ENCODE results near the gene TP73.
A peak's percentile ranks its signal among the peaks of the same experiment; 100 is the strongest.

The TP73 gene

DNA sequence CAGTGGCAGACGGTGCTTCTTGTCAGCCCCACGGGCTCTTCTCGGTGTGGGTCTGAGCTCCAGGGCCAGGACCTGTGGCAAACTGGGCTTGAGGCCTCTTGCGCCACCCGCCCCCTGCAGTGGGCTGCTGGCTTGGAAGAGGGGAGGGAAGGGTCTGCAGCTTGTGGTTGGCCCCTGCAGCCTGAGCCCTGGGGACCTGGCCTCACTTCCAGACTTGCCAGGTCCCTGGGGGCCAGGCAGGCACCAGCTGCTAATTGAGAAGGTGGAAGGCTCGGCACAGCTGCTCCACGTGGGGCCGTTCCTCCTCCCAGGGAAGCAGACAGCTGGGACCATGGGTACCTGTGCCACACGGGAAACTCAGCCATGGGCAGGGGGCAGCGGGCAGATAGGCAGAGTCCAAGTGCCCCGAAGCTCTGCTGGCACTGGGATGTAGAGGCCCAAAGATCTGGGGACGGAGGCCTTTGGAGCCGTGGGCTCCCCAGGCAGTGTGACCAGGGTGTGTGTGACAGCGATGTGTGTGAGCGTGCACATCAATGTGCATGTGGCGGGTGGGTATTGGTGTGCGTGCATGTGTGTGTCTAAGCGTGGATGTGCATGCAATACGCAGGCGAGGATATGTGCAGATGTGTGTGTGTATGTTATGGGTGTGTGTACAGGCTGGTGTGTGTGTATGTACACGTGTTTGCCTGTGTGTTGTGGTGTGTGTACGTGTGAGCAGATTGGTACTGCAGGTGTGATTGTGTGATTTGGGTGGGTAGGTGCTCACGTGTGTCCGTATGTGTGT is 39.3 kb downstream of the TP73 start:
- no peak for DNase-seq

DNA sequence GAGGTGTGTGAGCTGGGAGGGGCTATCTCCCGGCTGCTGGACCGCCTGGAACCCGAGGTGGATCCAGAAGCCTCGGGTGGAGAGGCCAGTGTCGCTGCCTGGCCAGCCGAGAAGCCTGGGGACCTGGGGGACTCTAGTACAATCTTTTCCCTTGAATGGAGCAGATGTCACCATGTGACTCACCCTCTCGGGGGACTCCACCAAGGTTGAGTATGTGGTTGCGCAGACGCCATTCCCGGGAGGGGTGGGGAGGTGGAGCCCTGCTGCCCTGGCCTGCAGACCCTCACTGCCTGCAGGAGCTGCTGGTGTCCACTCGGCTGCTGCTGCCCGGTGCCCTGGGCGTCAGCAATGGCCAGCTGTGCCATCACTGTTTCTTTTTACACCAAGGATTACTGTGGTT is 40.3 kb downstream of the TP73 start:
- no peak for DNase-seq

DNA sequence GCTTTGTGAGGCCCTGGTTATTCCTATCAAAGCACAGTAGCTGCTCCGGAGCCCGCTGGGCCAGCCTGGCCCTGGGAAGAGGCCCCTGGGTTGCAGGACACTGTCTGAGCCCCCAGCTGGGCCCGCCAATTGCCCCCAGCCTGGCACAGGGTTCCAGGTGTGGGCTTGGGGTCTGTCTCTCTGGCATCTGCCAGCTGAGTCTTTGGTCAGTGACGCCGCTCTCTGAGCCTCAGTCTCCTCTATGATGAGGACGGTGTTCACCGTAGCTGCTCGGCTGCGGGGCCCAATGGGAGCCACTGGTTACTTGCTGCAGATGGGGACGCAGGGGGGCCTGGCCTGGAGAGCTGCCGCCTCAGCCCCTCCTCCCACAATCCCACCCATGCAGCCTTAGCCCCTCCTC is 41.0 kb downstream of the TP73 start:
- DNase-seq = no peak

DNA sequence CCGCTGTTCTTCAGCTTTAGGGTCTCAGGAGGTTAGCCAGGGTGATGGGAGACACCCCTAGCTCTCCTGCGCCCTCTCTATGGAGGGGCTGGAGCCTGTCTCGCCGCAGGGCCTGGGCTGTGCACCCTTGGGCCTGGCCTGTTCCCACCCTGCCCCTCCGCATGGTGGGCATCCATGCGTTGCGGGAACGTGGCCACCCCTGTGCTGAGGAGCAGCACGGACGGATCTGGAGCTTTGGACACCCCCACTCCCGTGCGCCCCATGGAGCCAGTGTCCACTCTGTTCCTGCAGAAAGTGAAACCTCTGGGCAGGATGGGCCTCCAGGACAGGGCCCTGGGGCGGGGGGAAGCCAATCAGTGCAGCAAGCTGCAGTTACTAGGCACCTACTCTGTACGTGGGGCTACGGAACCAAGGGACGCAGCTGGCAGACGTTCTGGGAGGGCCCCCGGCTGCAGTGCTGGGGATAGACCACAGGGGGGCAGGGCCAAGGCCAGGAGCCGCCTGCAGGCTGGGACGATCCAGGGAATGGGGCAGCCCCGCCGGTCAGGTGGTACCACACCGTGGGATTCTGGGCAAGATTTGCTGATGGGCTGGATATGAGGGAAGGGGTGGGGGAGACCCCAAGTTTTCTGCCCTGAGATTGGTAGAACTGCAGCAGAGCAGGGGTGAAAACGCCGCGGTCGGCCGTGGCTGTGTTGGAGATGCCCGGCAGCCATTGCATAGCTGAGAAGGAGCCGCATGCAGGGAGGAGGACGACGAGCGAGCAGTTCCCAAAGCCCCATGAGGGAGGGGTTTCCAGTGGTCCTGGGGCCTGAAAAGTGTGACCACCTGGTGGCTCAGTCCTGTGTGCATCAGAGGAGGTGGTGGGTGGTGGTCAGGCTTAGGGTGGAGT is 43.3 kb downstream of the TP73 start:
- no peak for DNase-seq

DNA sequence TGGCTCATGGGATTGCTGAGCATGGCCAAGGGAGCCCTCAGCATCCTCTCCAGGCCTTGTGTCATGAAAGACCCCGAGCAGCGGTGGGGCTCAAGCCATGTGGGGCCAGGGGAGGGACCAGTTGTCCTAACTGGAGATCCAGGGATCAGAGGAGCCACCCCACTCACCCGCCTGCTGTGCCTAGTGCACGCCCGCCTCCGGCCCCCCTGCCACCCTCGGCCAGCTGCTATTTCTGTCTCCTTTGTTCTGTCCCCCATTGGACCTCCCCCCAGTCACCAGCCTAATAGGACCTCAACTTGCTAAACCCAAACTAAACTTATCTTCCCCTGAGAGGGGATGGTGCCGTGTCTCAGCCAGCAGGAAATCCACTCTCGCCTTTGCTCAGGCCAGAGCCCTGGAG is 44.4 kb downstream of the TP73 start:
- no peak for DNase-seq

DNA sequence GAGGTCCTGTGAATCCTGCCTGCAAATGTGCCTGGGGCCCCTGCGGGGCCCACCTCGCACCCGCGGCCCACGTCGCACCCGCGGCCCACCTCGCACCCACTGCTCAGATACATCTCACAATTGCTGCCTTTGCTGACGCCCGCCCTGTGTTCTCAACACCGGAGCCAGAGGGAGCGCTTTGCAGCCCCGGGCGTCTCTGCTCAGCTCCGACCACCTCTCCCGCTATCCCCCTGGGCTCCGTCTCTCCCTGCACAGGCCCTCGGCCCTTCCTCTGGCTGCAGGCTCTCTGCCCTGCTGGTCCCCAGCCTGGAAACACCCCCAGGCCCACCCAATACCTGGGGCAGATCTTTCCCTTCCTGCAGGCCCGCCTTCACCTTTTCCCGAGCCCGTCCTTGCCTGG is 44.8 kb downstream of the TP73 start:
- DNase-seq = no peak

DNA sequence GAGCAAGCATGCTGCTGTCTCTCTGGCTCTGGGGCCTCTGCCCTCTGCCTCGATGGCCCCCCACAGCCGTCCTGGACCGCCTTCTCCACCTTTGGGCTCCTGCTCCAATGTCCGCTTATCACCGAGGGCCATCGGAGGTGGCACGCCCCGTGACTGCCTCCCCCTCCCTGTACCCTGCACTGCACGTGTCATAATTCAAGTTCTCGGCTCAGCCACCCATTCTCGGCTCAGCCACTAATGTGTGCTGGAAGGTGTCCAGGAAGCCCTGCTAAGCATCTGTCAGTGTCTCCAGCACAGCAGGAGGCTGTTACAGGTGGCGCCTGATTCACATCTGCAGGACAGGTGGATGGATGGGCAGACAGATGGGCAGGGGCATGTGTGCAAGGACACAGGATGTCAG is 45.5 kb downstream of the TP73 start:
- peak; percentile 19 for DNase-seq

DNA sequence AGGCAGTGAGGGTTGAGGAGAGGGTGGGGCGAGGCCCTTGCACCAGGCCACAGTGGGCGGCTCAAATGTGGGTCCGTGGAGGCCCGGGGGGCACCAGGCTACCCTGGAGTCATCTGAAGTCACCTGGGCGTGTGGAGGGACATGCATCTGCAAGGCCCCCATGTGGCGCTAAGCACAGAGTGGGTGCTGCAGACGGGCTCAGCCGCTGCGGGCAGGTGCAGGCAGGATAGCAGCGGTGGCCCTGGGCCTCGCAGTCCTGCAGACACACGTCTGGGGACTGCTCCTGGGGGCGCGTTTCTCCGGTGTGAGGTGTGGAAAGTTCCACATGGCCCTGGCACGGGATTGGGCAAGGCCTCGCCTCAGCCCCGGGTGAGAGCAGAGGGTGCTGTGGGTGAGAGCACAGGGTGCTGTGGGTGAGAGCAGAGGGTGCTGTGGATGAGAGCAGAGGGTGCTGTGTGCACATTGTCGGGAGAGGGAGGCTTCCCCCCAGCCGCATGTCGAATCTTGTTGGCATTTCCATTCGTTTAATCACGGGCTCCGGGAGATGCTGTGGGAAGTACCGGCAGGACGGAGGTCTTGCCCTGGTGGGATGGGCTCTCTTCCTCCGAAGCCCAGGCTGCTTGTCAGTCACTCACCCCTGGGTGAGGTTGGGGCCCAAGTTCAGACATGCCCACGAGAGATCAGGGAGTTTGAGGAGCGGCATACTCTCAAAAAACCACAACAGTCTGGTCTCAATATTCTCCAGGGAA is 46.5 kb downstream of the TP73 start:
- DNase-seq = no peak

DNA sequence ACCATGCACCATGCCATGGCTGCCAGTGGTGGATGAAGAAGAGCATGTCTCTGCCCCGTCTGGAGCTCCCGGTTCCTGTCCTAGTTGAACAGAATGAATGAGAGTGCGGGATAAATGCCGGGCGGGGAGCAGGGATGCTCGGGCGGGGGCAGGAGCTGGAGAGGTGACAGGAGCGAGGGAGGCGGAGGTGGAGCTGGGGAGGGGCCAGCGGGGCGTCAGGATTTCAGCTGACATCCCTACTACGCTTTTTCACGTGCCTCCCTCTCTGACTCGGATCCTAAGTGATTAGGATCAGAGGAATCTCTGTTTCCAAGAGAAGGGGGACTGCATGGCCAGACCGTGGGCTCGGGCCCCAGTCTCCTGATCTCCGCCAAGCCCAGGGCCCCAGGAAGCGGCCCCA is 47.3 kb downstream of the TP73 start:
- DNase-seq = no peak

DNA sequence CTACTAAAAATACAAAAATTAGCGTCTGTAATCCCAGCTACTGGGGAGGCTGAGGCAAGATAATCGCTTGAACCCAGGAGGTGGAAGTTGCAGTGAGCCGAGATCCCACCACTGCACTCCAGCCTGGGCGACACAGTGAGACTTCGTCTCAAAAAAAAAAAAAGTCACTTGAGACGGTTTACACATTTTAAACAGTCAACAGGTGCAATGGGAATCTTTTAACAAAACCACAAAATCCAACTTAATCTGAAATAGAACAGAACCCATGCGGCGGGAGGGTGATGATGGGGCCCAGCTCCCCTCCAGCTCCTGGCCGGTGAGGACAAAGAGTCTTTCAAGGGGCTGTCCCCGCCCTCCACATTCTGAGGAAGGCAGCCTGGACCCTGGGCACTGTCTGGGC is 48.3 kb downstream of the TP73 start:
- DNase-seq = no peak

DNA sequence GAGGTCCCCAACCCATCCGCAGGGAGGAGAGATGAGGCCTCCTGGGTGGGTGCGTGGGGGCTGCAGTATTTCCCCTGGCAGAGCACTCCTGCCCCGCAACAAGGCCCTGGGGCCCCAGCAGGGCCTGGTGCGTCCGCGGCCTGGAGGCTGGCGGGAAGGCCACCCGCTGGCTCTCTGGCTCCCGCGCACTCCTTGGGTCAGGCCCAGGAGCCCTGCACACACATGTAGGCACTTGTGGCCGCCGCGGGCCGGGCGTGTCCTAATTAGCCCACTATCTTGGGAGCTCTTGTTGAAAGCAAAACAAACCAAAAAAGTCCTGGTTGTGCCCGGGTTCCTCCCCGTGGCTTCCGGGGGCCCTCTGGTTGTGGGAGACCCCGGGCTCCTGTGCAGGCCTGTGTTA is 50.2 kb downstream of the TP73 start:
- DNase-seq = no peak

DNA sequence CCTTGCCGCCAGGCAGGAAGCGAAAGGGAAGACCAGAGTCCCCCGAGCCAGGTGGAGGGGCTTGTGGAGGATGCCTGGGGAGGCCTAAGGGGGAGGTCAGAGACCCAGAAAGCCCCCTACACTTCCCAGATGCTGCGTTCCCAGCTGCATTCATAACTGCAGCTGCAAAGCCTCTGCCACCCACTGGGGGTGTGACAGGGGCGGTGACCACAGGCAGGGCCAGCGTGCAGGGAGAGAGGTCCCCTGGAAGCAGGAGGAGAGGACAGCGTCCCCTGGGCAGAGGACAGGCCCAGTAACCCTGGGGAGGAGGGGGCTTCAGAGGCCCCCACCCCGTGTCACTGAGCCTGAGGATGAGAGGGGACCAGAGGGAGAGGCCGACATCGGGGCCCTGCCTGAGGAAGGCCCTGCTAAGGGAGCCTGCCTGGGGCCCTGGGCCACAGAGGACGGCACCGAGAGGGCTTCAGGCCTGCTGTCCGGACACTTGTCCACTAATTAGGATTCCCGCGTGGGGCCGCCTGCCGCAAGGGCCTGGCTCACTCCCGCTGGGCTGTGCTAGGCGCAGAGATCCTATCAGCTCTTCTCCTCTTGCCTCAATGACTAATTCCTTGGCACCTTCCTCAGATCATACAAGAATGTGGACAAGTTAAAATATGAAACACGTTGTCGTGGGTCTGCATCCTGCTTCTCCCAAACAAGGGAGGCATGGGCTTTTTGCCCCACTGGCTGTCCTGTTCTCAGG is 50.8 kb downstream of the TP73 start:
- no peak for DNase-seq

DNA sequence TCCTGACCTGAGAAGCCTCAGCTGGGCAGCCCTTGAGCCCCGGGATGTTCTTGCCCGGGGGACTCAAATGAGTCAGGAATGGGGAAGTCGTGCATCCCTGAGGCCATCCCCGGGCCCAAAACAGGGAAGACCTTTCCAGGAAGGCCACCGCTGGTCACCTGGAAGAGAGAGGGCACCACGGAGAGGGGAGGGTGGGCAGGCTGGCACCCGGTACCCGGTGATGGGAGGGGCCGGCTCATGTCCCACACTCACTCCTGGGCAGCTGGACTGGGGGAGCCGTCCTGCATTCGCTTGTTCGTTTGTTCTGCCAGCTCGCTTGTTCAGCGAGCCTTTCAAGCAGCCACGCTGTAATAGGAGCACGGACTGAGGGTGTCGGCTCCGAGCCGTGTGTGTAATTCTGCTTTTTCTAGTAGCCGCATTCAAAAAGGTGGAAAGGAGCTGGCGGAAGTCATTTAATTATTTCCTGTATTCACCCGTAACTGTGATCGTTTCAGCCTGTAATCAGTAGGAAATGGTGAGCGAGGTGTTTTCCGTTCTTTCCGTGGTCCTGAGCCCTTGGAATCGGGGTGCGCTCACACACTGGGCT is 51.6 kb downstream of the TP73 start:
- no peak for DNase-seq

DNA sequence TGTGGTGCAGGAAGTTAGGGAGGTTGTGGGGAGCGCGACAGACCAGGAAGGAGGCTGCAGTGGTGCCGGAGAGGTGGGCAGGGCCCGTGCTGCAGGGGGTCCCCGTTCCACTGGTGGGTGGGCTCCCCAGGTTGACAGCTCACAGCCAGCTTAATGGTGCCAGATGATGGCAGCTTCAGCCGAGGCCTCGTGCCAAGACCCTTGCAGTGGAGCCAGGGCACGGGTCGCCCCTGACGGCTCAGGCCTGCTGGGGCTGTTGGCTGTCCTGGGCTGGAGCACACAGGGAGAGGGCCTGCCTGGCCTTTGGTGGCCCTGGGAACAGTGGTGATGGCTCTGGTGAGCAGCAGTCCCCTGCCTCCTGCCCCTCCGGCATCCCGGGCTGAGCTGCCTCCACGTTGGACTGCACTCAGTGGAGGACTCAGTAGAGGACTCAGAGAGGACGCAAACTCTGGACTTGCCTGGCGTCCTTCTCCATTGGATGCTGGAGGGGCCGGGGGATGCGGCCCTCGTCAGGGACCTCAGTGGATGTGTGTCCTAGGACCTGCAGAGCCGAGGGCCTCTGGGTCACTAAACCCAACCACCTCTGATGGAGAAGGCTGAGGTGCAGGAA is 53.1 kb downstream of the TP73 start:
- DNase-seq = no peak

DNA sequence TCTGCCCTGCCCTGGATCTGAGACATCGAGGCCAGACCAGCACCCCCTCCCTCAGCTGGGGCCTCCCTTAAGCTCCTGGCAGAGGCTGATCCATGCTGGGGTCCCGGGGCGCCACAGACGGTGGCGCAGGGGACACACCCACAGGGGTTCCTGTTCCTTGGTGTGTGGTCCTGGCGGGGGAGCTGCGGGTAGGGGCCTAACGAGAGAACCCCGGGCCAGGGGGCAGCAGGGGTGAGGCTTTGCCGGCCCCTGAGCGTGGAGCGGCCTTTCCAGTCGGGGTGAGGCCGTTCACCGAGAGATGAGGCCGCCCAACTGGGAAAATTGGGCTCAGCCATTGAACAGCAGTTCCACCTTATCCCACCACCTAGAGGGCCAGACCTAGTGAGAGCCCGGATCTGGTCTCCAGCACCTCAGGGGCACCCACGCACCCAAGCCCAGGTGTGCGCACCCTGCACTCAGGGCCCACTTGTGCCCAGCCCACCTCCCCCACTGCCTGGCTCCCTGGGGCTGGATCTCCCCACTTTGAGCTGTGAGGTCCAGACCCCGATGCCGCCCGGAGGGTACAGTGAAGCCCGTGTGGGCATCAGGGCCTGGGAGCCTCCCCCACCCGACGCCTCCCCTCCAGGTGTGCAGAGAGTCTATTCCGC is 54.5 kb downstream of the TP73 start:
- no peak for DNase-seq

DNA sequence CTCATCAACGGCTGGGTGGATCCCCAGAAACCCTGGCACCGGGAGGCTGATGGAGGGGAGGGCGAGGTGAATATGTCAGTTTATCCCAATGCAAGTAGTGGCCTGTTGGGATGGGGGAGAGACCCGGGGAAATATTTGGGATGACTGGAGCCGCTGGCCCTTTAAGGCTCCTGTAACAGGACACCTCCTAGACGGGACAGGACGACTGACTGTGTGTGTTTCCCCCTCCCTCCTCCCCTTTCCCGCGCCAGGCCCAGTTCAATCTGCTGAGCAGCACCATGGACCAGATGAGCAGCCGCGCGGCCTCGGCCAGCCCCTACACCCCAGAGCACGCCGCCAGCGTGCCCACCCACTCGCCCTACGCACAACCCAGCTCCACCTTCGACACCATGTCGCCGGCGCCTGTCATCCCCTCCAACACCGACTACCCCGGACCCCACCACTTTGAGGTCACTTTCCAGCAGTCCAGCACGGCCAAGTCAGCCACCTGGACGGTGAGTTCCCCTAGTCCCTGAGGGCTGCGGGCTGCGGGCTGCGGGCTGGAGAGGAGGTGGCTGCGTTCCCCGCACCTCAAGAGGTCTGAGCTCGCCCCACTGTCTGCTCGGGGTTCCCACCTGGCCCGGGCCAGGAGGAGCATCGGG is 55.1 kb downstream of the TP73 start:
- DNase-seq = no peak

DNA sequence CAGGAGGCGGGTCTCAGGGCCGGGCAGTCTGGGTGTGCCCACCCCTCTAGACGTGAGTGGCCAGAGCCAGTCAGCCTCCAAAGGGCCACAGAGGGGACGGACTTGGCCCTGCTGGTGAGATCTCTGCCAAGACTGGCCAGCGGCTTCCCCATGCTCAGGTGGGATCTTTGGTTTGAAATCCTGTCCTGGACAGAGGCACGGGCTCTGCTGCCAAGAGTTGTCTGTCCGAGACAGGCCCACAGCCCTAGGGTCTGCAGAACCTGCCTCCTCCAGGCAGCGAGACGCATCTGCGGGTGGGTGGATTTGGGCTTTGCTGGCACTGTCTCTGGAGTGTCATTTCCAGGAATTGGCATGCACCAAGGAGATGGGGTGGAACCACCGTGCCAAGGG is 55.6 kb downstream of the TP73 start:
- no peak for DNase-seq

DNA sequence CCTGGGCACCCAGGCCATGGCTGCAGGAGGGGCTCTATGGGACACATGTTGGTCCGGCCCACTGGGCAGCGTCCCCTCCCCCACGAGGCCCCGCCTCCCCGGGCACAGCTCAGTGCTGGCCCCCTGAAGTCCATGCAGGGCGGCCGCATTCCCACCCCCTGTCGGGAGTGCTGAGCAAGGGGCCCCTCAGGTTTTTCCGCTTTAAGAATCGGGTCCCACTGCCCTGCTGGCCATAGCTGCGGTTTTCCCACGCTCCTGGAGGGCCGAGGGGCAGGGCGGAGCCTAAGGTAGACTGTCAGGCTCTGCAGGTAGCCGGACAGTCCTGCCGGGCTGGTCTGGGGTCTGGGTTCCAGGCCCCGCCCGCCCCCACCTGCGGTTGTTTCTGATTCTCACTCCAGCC is 56.5 kb downstream of the TP73 start:
- DNase-seq = no peak

DNA sequence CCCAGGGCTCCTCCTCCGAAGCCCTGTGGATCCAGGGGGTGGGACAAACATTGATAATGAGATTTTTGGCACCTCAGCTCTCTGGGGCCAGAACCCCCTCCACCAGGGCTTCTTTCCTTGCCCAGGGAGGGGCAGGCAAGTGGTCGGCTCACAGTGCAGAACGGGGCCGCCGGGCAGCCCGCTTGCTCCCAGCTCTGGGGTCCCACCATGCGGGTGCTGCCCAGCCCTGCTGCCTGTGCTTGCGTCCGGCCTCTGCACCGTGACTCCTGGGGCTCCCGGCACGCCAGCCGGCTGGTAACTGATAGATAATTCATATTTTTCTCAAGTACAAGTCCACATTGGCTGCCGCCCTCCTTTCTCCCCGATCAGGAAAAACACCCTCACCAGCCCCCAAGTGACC is 57.9 kb downstream of the TP73 start:
- DNase-seq = no peak

DNA sequence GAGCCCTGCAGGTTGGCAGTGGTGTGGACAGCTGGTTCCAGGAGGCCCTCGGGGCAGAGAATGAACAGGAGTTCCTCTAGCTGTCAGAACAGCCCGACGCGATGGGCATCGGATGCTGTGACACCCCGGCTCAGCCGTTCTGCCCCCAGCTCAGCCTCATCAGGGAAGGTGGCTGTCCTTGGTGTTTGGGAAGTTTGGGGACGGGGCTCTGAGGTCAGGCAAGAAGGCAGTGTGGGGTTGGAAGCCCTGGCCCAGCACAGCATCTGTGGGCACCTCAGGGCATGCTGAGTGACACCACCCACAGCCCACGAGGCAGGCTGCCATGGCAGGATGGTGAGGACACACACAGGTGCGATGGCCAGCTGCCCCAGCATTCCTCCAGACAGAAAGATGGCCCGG is 59.1 kb downstream of the TP73 start:
- DNase-seq = no peak
